KOPT-K1 (cell line): ENCODE results near the gene TMEM196.

Source experiments
- H3K27ac ChIP-seq: fragments of 200-600 bp; sonication (generic); 2 replicates; pipeline ENCODE4 v1.5.1; 2016; ENCODE audit warnings: antibody characterized with exemption, mild to moderate bottlenecking, low read depth, low read length; ENCODE audit not compliant: poor library complexity, severe bottlenecking
- H3K36me3 ChIP-seq: fragments of 200-600 bp; sonication (generic); 2 replicates; pipeline ENCODE4 v1.5.1; 2017; ENCODE audit warnings: antibody characterized with exemption, mild to moderate bottlenecking, low read length, moderate library complexity; ENCODE audit not compliant: insufficient read depth
- H3K9me3 ChIP-seq: fragments of 200-600 bp; sonication (generic); 2 replicates; pipeline ENCODE4 v1.5.1; 2017; ENCODE audit warnings: antibody characterized with exemption, low read length, mild to moderate bottlenecking; ENCODE audit not compliant: insufficient read depth, poor library complexity, severe bottlenecking

The TMEM196 gene

GRCh38 chr7:19772841-19773760 is at the start of gene TMEM196:
Gene TMEM196 (minus strand): TSS chr7:19773617. CDS start chr7:19772696, 921 bp downstream.
- Histone ChIP-seq H3K9me3 (no peaks in the 10 kb centered on the region), H3K36me3 (no peaks in the 10 kb centered on the region), H3K27ac (no peak within 1 kb of the TSS)

DNA sequence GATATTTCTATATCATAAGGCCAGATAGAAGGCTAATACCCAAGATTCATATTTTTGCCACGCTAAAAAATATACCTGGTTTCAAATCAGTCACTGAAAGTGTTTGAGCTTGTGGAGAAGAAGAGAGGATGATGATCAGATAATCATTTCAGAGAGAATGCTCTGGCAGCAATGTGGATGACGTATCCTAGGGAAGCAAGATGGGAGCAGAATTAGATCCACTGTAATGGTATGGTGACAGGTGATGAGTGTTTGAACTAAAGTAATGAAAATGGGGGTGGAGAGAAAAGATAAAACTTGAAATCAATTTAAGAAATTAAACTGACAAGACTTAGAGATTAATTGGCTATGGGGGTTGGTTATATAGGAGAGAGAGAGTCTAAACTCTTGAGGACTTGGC is 42.7 kb upstream of the TMEM196 start:
- no peaks in the 10 kb centered on the region for H3K9me3 ChIP-seq
- H3K36me3 ChIP-seq, result no peaks in the 10 kb centered on the region
- H3K27ac ChIP-seq, result no peak overlapping the region

DNA sequence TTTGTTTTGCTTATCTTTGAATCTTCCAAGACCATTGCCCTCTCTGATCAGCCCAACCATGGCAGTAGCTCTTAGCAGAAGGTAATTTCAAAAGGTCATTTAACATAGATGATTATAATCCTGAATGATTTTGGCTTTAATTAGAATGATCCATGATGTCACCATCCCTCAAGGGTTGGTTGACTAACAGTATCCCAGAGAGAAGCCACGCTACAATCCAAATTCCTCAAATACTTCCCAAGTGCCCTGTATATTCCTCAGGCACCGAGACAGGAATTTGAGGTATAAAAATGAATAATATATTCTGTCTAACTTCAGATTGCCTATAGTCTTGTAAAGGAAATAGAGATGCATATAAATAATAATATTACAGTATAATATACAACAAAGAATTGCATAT is 42.1 kb upstream of the TMEM196 start:
- no peak overlapping the region for H3K27ac ChIP-seq
- no peaks in the 10 kb centered on the region for H3K36me3 ChIP-seq
- no peaks in the 10 kb centered on the region for H3K9me3 ChIP-seq

DNA sequence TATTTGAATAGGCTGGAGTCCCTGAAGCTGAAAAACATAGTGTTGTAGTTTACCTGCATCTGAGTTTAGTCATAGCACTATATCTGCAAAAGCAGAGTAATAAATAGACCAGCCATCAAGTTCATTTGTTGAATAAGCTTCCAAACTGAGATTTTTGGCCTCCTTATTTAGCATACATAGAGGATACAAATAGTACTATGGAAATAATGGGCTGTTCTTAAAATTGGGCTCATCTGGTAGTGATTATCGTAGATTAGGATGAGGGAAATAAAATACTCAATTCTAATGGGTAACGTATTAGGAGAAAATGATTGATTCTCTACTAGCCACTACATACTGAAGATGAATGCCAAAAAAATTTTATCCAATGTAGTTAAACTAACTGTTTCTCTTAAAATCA is 41.4 kb upstream of the TMEM196 start:
- no peak overlapping the region for H3K27ac ChIP-seq
- H3K36me3 ChIP-seq, result no peaks in the 10 kb centered on the region
- H3K9me3 ChIP-seq, result no peaks in the 10 kb centered on the region

GRCh38 chr7:19811386-19811785 is 38.0 kb upstream of the TMEM196 start:
- H3K9me3 ChIP-seq, result no peaks in the 10 kb centered on the region
- H3K27ac ChIP-seq, result no peak overlapping the region
- H3K36me3 ChIP-seq, result no peaks in the 10 kb centered on the region

GRCh38 chr7:19798986-19799385 is 25.6 kb upstream of the TMEM196 start:
- H3K27ac ChIP-seq, result no peak overlapping the region
- H3K36me3 ChIP-seq, result no peaks in the 10 kb centered on the region
- no peaks in the 10 kb centered on the region for H3K9me3 ChIP-seq

GRCh38 chr7:19783541-19783940 is 10.1 kb upstream of the TMEM196 start:
- Histone ChIP-seq H3K9me3 (no peaks in the 10 kb centered on the region), H3K27ac (no peak overlapping the region), H3K36me3 (no peaks in the 10 kb centered on the region)

- Histone ChIP-seq H3K36me3 (no peaks in the 10 kb centered on the region), H3K9me3 (no peaks in the 10 kb centered on the region), H3K27ac (no peak overlapping the region)
Observed at GRCh38 chr7:19776981-19777380, 3.6 kb upstream of the TMEM196 start.

GRCh38 chr7:19775578-19775977 is 2.2 kb upstream of the TMEM196 start:
- H3K36me3 ChIP-seq, result no peaks in the 10 kb centered on the region
- H3K27ac ChIP-seq, result no peak overlapping the region
- H3K9me3 ChIP-seq, result no peaks in the 10 kb centered on the region

- H3K27ac ChIP-seq, result no peak overlapping the region
- H3K9me3 ChIP-seq, result no peaks in the 10 kb centered on the region
- H3K36me3 ChIP-seq, result no peaks in the 10 kb centered on the region
Observed at GRCh38 chr7:19772306-19772705, 1.1 kb downstream of the TMEM196 start.

GRCh38 chr7:19762631-19763030 is 10.8 kb downstream of the TMEM196 start:
- Histone ChIP-seq H3K27ac (no peak overlapping the region), H3K9me3 (no peaks in the 10 kb centered on the region), H3K36me3 (no peaks in the 10 kb centered on the region)

DNA sequence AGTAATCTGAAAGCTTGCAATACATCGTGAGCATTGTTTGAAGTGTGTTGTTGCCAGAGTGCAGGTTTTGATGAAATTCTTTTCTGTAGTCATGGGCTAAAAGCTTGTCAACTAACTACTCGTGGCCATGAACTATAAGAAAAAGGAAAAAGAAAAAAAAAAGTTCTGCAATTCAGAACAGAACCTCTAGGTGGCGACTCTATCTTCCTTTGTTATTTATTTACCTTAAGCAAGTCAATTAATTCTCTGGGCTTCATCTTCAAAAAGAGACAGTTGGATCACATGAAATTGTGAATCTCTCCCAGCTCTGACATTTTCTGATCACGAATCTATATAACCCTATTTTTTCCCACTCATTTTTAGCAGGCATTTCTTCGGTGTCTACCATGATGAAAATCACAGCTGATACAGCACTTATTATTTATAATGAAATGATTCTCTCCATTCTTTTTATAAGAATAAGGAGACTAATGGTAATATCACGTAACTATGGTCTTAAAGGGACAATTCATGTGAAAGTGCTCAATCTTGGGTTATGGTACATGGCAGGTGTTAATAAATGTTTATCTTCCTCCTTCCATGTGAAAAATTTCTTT is 18.8 kb downstream of the TMEM196 start:
- Histone ChIP-seq H3K27ac (no peak overlapping the region), H3K9me3 (no peaks in the 10 kb centered on the region), H3K36me3 (no peaks in the 10 kb centered on the region)

GRCh38 chr7:19752020-19752419 is 21.4 kb downstream of the TMEM196 start:
- H3K36me3 ChIP-seq, result no peaks in the 10 kb centered on the region
- H3K9me3 ChIP-seq, result no peaks in the 10 kb centered on the region
- no peak overlapping the region for H3K27ac ChIP-seq

DNA sequence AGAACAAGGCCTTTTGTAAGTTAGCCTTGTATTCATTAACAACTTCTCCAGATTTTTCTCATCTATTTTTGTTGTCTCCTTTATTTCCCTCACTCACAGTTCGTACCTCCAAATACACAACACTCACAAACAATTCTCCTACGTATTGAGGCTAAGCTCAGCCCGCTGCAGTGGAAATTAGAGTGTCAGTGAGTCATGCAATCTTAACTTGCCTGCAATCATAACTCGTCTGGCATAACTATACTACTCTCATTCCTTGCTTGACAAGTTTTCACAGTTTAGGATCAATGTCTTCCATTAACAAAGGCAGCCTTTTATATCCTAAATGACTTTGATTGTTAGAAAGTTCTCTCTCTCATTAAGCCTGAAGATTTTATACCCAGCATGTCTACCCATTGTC is 23.8 kb downstream of the TMEM196 start:
- H3K9me3 ChIP-seq, result no peaks in the 10 kb centered on the region
- no peak overlapping the region for H3K27ac ChIP-seq
- no peaks in the 10 kb centered on the region for H3K36me3 ChIP-seq

DNA sequence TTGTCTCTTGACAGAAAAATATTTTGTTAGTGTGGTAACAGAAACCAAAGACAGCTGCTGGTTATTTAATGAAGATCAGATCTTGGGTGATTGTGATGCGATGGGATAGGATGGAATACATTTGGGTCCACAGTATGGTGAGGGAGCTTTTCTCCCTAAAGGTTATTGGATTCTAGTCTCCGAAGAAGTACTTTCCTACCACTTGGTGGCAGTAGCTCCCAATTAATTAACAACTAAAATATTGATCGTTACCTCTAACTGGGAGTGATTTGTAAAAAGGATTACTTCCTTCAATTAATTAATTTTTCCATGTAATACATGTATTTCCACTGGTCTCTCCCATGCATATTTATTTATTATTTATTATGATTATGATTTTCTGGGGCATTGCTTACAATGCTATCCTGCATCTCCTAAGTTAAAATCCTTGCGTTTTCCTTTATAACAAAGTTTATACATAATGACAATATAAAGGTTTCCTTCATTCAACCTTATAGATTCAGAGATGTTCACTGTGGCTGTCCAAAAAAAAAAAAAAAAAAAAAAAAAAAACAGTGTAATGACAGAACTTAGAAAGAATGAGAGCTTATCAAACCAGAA is 25.6 kb downstream of the TMEM196 start:
- no peak overlapping the region for H3K27ac ChIP-seq
- H3K36me3 ChIP-seq, result no peaks in the 10 kb centered on the region
- no peaks in the 10 kb centered on the region for H3K9me3 ChIP-seq
